HUDEP-2 (cell line): ENCODE data around the gene NKAP.
"Not testable (repeated sequence)": the region's sequence is repeated elsewhere in the genome, so short reads cannot be mapped to it uniquely, and the experiment has no call there.

ENCODE experiments used
- DNase-seq, 76 experiments: peaks; one replicate each; lab custom pipeline; 2025; ENCODE audit not compliant: unreplicated experiment in 76 of 76; lab: John Stamatoyannopoulos, UW

The NKAP gene

DNA sequence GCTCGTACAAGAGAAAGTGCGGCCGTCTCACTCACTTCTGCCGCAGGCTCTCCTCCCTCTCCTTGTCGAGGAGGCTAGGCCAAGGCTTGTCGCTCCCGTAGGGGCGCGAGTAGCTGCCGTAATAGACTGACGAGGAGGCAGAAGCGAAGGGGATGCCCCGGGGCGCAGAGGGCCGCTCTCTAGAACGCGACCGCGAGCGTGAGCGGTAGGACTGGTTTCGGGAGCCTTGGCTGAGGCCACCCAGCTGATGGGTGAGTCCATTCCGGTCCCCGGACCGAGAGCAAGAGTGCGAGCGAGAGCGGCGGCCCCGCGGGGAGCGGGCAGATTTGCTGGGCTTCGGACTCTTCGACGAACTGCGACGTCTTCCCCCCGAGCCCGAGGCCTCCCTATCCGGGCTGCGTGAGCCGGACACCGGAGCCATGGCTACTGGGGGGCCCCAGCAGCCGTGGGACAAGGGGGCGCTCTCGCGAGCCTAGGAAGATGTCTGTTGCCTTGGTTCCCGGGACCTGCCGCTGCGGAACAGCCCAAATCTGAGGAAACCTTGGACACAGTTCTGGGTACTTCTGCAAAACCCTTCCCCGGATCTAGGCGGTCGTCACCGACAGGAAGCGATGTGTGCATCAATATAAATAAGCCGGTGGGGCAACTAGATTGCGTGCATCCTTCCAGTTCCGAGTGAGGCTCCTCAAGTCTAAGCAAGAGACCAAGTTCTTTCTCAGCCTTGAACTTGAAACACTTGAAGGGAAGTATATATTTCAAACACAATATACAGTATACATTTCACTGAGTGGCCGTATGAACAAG lies at the start of gene NKAP:
TSS of gene NKAP (minus strand) at position 567 of the 804 bp plus-strand sequence. CDS start at position 421, 146 bp downstream.
- DNase-seq: peak; percentile 1 to 83 (median 62)

DNA sequence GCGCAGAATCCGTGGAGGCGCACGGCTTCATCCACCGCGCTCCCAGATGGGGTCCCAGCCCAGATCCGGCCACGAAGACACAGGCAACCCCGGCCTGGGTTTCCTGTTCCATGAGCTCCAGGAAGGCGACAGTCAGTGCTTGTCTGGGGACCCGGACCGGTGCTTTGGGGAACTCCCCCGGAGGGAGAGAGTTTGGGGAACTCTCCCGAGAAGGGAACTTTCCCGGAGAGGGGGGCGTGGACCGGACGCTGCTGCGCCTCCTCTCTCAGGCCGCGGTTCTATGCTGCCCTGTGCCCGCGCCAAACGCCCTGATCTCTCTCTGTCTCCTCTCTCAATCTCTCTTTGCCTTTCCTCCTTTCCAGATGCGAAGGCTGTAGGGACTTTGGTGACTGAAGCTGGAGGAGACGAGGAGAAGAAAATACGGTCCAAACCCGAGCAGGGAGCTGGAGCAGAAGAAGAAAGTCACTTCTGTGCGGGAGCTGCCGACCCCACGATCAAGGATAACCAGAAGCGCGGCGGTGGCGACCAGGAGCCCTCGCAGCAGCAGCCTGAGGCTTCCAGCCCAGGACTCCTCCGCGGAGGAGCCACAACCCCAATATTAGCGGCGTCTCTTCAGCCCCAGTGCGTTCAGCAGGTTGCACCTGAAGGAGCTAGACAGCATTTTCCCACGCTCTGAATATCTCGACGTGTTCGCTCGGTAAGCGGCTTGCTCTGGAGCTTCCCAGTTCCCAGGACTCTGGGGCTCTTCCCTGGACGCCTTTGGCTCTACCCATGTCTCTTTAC lies 47.6 kb upstream of the NKAP start:
- no peak for DNase-seq

DNA sequence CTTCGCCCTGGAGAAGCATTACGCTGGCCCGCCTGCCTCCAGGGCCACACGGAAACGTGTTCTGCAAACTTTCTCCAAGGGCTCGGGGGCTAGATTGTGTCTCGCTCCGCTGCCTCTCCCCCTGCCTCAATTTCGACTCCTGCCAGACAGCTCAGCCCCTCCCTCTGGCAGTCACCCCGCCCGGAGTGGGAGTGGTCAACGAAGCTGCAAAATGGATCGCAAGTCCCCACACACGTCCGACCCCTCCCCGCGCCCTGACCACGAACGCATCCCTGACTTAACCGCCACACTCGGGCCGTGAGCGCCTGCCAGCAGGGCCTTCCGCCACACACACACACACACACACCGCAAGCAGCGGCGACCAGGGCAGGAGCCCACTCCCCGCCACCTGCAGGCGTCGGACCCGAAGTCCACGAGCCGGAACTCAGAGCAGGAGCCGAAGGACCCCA lies 47.0 kb upstream of the NKAP start:
- DNase-seq: no peak

DNA sequence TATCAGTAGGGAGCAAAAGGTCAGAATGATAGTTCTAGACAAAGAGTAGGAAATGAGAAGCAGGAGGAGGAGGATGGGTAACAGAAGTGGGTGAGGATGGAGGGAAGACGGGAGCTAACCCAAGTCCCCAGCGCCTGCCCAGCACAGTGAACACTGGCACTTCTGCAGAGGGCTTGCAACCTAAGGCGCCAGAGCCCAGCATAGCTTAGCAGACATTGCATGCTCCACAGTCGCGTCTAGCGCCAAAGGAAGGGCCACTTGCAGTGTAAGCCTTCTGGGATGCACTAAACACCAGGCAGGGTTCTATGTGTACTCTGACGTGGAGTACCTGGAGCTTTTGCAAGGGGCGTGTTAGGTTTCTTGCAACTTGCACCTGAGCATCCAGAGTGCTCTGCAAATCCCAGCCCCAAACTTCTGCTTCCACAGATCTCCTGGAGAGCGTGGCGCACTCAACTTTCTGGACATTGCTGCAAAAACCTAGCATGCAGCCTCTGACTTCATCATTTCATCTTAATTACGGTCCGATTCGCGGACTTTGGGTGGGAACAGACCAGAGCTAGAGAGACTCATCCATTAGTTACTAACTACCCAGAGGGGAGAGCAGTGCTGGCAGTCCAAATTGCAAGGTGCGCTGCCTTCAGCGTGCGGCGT lies 46.5 kb upstream of the NKAP start:
- no peak for DNase-seq

DNA sequence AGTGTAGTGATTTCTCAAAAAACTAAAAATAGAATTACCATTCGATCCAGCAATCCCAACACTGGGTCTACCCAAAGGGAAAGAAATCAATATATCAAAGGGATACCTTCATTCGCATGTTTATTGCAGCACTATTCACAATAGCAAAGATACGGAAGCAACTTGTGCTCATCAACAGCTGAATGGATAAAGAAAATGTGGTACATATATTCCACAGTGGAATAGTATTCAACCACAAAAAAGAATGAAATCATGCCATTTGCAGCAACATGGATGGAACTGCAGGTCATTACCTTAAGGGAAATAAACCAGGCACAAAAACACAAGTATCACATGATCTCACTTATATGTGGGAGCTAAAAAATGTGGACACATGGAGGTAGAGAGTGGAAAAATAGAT lies 42.7 kb upstream of the NKAP start:
- no peak for DNase-seq

DNA sequence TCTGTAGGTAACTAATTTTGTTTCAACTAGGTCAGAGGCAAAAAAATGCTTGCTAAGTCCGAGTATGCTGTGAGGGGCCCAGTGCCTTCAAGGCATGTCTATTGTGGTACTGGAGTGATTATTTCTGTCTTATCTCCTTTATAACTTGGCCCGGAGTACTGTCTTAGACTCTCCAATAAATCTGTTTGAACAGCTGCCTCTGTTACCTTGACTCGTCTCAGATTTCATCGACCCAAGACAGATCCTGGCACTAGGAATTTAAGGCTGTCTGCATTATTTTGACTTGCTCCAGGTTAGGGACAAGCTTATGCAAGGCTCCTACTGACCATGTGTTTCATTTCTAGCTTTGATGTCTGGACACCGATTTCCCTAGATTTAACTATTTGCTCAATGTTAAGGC lies 41.1 kb upstream of the NKAP start:
- no peak for DNase-seq

DNA sequence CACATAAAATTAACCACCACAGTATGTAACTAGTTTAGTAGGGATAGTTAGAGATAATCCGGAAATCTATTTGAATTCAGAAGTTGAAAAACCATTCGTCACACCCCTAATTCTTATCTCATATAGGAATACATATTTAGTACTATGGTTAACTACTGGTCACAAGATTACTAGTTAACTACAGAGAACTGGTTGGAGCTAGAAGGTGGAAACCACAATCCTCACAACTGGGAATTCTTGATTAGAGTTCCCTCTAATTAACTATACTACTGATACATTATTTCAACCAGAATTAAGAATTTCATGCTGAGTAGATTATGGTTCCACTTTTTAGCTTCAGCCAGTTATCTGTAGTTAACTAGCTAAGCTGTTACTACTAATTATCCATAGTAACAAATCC lies 39.9 kb upstream of the NKAP start:
- DNase-seq: no peak

DNA sequence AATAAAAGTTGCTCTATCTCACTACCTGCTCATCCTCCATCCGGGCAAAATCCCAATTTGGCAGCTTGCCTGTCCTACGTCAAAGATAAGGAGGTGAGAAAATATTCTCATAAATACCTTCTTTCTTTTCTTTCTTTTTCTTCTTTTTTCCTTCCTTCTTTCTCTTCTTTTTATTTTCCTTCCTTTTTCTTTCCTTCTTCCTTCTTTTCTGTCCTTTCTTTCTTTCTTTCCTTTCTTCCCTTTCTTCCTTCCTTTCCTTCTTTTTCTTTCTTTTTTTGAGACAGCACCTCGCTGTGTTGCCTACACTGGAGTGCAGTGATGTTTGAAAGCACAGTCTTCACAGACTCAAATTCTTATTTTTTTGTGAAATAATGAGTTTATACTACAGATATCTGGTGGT lies 38.6 kb upstream of the NKAP start:
- DNase-seq: no peak

DNA sequence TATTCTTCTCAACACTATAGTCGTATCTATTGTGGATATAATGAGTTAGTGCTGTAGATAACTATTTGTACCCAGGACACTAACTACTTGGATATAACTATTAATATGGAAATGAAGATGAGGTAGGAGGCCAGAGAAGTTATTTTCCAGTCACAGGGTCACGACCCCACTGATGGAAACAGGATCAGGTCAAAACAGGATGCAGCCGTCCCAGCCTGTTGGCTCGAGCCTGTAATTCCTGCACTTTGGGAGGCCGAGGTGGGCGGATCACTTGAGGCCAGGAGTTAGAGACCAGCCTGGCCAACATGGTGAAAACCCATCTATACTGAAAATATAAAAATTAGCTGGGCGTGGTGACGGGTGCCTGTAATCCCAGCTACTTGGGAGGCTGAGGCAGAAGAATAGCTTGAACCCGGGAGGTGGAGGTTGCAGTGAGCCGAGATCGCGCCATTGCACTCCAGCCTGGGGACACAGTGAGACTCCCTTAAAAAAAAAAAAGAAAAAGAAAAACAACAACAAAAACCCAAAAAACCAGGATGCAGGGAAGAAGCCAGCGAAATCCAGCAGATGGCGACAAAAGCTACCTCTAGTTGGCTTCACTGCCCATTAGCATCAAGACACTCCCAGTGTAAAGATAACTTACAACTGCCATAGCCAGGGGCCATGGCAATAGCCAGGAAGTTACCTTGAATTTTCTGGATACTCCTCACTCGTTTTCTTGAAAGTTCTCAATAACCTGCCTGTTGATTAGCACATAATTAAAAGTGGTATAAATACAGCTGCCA lies 37.9 kb upstream of the NKAP start:
- peak in 26 of 76 experiments; percentile 0 to 26 (median 4) for DNase-seq

DNA sequence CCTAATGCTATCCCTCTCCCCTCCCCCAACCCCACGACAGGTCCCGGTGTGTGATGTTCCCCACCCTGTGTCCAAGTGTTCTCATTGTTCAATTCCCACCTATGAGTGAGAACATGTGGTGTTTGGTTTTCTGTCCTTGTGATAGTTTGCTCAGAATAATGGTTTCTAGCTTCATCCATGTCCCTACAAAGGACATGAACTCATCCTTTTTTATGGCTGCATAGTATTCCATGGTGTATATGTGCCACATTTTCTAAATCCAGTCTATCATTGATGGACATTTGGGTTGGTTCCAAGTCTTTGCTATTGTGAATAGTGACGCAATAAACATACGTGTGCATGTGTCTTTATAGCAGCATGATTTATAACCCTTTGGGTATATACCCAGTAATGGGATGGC lies 33.6 kb upstream of the NKAP start:
- DNase-seq: not testable (repeated sequence)

DNA sequence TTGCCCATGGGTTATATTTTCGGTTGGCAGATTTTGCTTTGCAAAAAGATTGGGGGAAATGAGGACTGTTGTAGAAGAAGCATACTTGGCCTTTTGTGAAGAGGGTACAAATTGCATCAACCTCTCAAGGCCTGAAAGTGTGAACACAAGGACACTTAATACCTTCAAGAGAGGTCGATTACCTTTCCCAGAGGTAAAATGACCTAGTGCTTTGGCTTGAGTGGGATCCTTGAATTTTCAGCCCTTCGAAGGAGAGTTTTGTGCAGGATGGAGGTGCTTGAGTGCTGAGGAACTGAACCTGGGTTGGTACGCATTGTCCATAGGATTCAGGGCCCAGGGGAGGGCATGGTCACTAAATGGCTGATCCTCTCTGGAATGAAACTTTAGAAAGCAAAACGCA lies 27.6 kb upstream of the NKAP start:
- no peak for DNase-seq

DNA sequence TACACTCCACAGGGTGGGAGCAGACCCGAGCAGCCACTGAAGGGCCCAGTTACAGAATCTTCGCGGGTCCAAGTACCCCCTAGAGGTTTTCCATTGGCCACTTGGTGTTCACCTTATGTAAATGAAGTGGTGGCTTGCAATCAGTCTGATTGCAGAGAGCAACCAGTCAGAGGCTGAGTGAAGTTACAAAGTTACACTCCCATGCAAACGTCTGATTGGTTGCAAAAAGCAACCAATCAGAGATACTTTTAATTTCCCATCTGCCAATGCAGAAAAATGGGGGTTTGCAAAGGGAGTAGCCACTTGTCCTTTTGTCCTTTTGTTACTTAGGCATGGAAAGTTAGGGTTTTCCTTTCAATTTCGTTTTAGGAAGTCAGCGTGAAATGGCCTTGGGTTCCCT lies 27.0 kb upstream of the NKAP start:
- no peak for DNase-seq

DNA sequence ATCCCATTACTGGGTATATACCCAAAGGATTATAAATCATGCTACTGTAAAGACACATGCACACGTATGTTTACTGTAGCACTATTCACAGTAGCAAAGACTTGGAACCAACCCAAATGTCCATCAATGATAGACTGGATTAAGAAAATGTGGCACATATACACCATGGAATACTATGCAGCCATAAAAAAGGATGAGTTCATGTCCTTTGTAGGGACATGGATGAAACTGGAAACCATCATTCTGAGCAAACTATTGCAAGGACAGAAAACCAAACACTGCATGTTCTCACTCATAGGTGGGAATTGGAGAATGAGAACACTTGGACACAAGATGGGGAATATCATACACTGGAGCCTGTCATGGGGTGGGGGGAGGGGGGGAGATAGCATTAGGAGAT lies 23.3 kb upstream of the NKAP start:
- not testable (repeated sequence) for DNase-seq

DNA sequence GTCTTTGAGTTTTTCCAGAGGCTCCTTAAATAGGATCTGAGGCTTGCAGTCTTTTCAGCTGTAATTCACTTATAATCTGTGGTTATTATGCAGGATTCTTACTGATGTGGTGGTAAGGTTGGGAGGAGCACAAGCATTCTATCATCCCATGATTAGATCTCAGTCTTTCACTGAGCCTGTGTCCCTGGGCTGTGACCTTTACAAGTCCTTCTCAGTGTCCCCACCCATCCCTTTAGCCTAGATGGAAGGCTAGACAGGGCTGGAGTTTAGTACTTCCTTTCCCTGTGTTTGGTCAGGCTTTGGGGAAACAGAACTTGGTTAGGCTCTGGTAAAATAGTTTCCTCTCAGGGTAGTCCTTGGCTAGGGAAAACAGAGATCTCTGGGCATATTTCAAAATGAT lies 17.1 kb upstream of the NKAP start:
- DNase-seq: no peak

DNA sequence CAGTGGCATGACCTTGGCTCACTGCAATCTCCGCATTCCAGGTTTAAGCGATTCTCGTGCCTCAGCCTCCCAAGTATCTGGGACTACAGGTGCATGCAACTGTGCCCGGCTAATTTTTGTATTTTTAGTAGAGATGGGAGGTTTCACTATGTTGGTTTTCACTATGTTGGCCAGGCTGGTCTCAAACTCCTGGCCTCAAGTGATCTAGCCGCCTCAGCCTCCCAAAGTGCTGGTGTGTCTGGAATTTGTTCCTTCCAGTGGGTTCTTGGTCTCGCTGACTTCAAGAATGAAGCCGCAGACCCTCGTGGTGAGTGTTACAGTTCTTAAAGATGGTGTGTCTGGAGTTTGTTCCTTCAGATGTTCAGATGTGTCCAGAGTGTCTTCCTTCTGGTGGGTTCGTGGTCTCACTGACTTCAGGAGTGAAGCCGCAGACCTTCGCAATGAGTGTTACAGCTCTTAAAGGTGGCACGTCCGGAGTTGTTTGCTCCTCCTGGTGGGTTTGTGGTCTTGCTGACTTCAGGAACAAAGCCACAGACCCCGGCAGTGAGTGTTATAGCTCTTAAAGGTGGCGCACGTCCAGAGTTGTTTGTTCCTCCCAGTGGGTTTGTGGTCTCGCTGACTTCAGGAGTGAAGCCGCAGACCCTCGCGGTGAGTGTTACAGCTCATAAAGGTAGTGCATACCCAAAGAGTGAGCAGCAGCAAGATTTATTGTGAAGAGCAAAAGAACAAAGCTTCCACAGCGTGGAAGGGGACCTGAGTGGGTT lies 12.4 kb upstream of the NKAP start:
- not testable (repeated sequence) for DNase-seq

DNA sequence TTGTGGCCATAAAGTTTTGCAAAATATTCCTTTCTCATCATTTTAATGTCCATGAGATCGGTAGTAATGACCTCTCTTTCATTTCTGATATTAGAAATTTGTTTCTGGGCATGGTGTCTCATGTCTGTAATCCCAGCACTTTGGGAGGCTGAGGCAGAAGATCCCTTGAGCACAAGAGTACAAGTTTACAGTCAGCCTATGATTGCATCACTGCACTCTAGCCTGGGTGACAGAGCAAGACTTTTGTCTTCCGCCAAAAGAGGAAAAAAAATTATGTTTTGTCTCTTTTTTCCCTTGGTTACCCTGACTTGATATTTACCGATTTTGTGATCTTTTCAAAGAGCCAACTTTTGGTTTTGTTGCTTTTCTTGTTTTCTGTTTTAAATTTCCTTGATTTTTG lies 10.8 kb upstream of the NKAP start:
- no peak for DNase-seq

DNA sequence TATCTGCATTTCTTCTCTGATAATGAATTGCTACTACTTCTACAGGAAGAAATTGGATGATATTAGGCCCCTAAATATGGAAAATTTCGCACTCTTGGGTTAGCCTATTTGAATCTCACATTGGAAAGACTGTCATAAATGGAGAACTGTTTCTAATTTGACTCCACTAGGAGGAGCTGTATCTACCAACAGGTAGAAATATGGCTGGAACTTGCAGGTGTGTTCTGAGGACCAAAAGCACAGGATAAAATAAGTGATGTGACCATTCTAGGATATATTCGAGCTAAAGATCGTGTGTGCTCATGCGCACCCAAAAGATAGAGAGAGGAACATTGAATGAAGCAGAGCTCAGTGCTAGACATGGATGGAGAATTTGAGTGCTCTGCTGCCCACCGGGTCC lies 4.8 kb upstream of the NKAP start:
- DNase-seq: no peak

DNA sequence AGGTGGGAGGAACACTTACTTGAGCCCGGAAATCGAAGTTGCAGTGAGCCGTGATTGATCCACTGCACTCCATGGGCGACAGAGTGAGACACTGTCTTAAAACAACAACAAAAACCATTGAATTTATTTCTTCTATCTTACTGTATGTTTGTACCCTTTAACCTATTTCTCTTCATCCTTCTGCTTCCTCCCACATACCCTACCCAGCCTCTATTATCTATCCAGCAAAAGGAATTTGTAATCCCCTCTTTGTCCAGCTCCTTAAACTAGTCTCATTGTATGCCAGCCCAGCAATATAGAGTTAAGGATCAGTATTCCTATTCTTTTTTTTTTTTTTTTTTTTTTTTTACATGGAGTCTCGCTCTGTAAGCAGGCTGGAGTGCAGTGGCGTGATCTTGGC lies 1.9 kb upstream of the NKAP start:
- DNase-seq: no peak

DNA sequence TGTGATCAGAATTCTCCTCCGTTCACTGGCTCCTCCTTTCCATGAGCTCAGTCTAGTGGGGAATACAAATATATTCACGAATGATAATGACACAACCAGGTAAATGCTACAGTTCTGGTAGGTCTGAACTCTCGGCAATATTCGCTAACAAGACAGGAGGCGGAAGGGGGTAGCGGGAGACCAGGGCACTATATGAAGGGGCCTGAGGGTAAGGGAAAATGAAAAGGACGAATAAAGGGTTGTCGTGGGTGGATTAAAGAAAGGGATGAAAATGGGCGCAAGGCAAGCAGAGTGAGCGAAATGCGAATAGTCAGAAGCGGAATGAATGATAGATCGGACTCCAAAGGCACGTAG lies 743 bp downstream of the NKAP start:
- peak in 5 of 76 experiments; percentile 0 to 29 (median 3) for DNase-seq

DNA sequence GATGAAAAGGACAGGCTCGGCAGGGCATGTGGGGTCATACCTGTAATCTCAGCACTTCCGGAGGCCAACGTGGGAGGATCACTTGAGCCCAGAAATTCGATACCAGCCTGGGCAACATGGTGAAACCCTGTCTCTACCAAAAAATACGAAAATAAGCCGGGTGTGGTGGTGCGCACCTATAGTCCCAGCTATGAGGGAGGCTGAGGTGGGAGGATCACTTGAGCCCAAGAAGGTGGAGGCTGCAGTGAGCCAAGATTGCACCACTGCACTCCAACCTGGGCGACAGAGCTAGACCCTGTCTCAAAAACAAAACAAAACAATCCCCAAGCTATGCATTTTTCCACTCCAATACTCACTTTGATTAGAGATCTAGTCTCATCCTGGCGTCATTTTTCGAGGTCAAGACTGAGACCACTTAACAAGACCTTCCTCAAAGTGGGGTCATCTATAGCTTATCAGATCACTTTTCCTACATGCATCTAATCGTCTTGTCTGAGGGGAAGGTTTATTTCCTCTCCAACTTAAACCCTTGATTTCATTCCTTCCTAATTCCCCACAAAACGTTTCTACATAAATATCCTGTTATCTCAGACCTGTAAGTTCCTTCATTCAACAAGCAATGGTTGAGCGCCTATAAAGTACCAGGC lies 1.3 kb downstream of the NKAP start:
- no peak for DNase-seq
